DND-41 (cell line): ENCODE data around the gene FAM120AOS.

Experiments
- ATAC-seq: fragments of 200-7000 bp; cut with Tn5 transposase; 3 replicates; pipeline ENCODE4 v1.9.1; 2021; ENCODE audit warnings: low read depth; ENCODE audit not compliant: insufficient read depth
- DNase-seq: peaks from one replicate; pipeline ENCODE4 v3.0.0-alpha.2; 2020
- H2AFZ ChIP-seq: 2 replicates; pipeline ENCODE4 v1.6.0; 2012; ENCODE audit warnings: low read depth, low read length
- H3K27ac ChIP-seq: 2 replicates; pipeline ENCODE4 v1.5.1; 2012; ENCODE audit warnings: low read length, inconsistent platforms
- H3K27me3 ChIP-seq: fragments of 200-600 bp; sonication (generic); 2 replicates; pipeline ENCODE4 v1.6.0; 2012; ENCODE audit warnings: low read length, mild to moderate bottlenecking, inconsistent platforms; ENCODE audit not compliant: insufficient read depth, poor library complexity
- H3K36me3 ChIP-seq: 2 replicates; pipeline ENCODE4 v1.5.1; 2012; ENCODE audit warnings: low read length, inconsistent platforms; ENCODE audit not compliant: insufficient read depth
- H3K4me1 ChIP-seq: 2 replicates; pipeline ENCODE4 v1.5.1; 2012; ENCODE audit warnings: mild to moderate bottlenecking, low read length; ENCODE audit not compliant: insufficient read depth
- H3K4me2 ChIP-seq: 2 replicates; pipeline ENCODE4 v1.6.0; 2012; ENCODE audit warnings: mild to moderate bottlenecking, moderate library complexity, low read length, inconsistent platforms; ENCODE audit not compliant: insufficient read depth
- H3K4me3 ChIP-seq, 2 experiments: fragments of 200-600 bp in 1 of 2; shearing (Covaris generic) in 1 of 2; 2 replicates each; pipeline ENCODE4 v1.5.1; 2012 to 2016; ENCODE audit warnings: inconsistent platforms in 2 of 2, low read length in 2 of 2, mild to moderate bottlenecking in 2 of 2, low read depth in 1 of 2, moderate library complexity in 1 of 2
- H3K79me2 ChIP-seq: 2 replicates; pipeline ENCODE4 v1.6.0; 2012; ENCODE audit warnings: low read length, inconsistent platforms; ENCODE audit not compliant: insufficient read depth
- H3K9ac ChIP-seq: 2 replicates; pipeline ENCODE4 v1.6.0; 2012; ENCODE audit warnings: low read depth, mild to moderate bottlenecking, inconsistent platforms, low read length, moderate library complexity
- H3K9me3 ChIP-seq: 2 replicates; pipeline ENCODE4 v1.5.1; 2012; ENCODE audit warnings: low read length, moderate library complexity, mild to moderate bottlenecking, inconsistent platforms; ENCODE audit not compliant: insufficient read depth, severe bottlenecking
- H4K20me1 ChIP-seq: 2 replicates; pipeline ENCODE4 v1.6.0; 2012; ENCODE audit warnings: low read length; ENCODE audit not compliant: insufficient read depth
- EZH2 ChIP-seq: IDR thresholded peaks from 3 replicates; pipeline ENCODE4 v1.6.1; 2012; ENCODE audit warnings: borderline replicate concordance, low read depth, mild to moderate bottlenecking, moderate library complexity, low read length, inconsistent platforms; ENCODE audit not compliant: severe bottlenecking
- TF ChIP-seq, protein P1 (sequence below): IDR thresholded peaks from 2 replicates; pipeline ENCODE4 v1.5.1; 2012; ENCODE audit warnings: borderline replicate concordance, low read length, moderate library complexity, mild to moderate bottlenecking; ENCODE audit not compliant: poor library complexity, severe bottlenecking; ENCODE audit errors: extremely low read depth

The FAM120AOS gene

DNA sequence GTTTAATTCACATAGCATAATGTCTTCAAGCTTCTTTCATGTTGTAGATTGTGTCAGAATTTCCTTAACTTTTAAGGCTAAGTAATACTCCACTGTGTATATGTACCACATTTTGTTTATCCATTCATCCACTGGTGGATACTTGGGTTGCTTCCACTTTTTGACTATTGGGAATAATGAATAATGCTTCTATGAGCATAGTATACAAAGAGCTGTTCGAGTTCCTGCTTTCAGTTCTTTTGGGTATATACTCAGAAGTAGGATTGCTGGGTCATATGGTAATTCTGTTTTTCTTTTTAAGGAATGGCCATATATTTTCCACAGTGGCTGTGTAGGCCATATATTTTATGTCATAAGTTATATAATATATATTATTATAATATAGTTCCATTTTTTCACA, 3.6 kb upstream of the FAM120AOS start:
- no peak for ATAC-seq

DNA sequence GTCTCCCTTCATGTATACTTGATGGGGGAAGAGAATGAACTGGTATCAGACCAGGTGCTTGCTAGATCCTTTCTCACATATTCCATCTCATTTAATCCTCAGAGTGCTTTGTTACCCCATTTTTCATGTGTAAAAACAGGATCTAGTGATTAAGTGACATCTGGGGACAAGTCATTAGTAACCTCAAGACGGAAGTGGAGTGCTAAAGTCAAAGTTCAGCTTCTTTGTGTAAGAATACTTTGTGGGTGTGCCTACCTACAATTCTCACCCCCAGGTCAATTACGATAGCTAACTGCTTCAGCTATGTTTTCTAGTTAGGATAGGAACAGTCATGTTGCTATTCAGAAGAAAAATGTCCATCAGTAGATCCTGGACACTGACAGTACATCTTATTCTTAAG, 3.1 kb upstream of the FAM120AOS start:
- peaks cover 77% of the 10 kb centered on the region for H3K4me1 ChIP-seq
- H3K4me2 ChIP-seq: peak overlapping the region; percentile 35; the same call in 1 of the 2 replicates
- no peaks in the 10 kb centered on the region for H3K27me3 ChIP-seq
- no peak for ATAC-seq
- no peak overlapping the region for H2AFZ ChIP-seq
- H3K79me2 ChIP-seq: peaks cover 98% of the 10 kb centered on the region
- TF ChIP-seq, protein P1, sequence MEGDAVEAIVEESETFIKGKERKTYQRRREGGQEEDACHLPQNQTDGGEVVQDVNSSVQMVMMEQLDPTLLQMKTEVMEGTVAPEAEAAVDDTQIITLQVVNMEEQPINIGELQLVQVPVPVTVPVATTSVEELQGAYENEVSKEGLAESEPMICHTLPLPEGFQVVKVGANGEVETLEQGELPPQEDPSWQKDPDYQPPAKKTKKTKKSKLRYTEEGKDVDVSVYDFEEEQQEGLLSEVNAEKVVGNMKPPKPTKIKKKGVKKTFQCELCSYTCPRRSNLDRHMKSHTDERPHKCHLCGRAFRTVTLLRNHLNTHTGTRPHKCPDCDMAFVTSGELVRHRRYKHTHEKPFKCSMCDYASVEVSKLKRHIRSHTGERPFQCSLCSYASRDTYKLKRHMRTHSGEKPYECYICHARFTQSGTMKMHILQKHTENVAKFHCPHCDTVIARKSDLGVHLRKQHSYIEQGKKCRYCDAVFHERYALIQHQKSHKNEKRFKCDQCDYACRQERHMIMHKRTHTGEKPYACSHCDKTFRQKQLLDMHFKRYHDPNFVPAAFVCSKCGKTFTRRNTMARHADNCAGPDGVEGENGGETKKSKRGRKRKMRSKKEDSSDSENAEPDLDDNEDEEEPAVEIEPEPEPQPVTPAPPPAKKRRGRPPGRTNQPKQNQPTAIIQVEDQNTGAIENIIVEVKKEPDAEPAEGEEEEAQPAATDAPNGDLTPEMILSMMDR: no peak
- no peak for TF ChIP-seq EZH2
- H3K9me3 ChIP-seq: no peaks in the 10 kb centered on the region
- H3K9ac ChIP-seq: no peak overlapping the region
- no peak overlapping the region for H3K4me3 ChIP-seq
- no peak for DNase-seq
- peak overlapping the region; percentile 15; the same call in 1 of the 2 replicates for H3K27ac ChIP-seq
- H4K20me1 ChIP-seq: peaks cover 43% of the 10 kb centered on the region; the same call in 1 of the 2 replicates
- H3K36me3 ChIP-seq: peaks cover 43% of the 10 kb centered on the region

More for the DNA sequence above, 3.6 kb upstream of the FAM120AOS start:
- no peak for DNase-seq
- TF ChIP-seq EZH2: no peak
- TF ChIP-seq, protein P1: no peak
- Histone ChIP-seq H3K4me2 (peak overlapping the region; percentile 35; the same call in 1 of the 2 replicates), H4K20me1 (peaks cover 43% of the 10 kb centered on the region; the same call in 1 of the 2 replicates), H2AFZ (no peak overlapping the region), H3K27ac (peak overlapping the region; percentile 15; the same call in 1 of the 2 replicates), H3K9me3 (no peaks in the 10 kb centered on the region), H3K9ac (no peak overlapping the region), H3K36me3 (peaks cover 41% of the 10 kb centered on the region), H3K79me2 (peaks cover 100% of the 10 kb centered on the region), H3K4me3 (no peak overlapping the region), H3K4me1 (peaks cover 82% of the 10 kb centered on the region), H3K27me3 (no peaks in the 10 kb centered on the region)

DNA sequence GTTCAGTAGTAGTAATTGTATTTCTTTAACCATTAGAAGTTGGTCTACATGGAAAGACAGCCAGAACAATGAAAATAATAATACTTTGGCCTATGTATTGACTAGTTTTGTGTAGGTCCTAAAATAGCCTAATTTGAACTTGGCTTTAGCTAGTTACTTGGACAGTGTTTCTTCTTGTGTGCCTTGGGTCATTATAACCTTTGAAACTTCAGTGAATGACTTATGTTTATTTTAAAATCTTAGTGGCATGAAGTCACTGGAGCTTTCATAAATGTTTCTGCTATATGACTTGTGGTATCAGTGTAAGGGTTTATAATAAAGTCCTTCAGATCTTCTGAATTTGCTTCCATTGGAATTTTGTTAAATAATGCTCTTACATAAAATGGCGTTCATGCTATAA, 2.6 kb upstream of the FAM120AOS start:
- no peaks in the 10 kb centered on the region for H3K9me3 ChIP-seq
- no peak overlapping the region for H3K9ac ChIP-seq
- H3K27me3 ChIP-seq: no peaks in the 10 kb centered on the region
- H2AFZ ChIP-seq: no peak overlapping the region
- H3K4me2 ChIP-seq: peak overlapping the region; percentile 35
- no peak overlapping the region for H3K4me3 ChIP-seq
- DNase-seq (no peak), ATAC-seq (no peak)
- peaks cover 97% of the 10 kb centered on the region for H3K79me2 ChIP-seq
- peaks cover 72% of the 10 kb centered on the region for H3K4me1 ChIP-seq
- H3K27ac ChIP-seq: no peak overlapping the region
- peaks cover 43% of the 10 kb centered on the region for H3K36me3 ChIP-seq
- TF ChIP-seq, protein P1: no peak
- no peak for TF ChIP-seq EZH2
- H4K20me1 ChIP-seq: peaks cover 43% of the 10 kb centered on the region; the same call in 1 of the 2 replicates
